OCI-M1 (cell line): ENCODE results near the gene GXYLT2.

ENCODE experiments used
- DNase-seq: peaks from one replicate; lab custom pipeline; 2025; lab: John Stamatoyannopoulos, UW

Gene GXYLT2

DNA sequence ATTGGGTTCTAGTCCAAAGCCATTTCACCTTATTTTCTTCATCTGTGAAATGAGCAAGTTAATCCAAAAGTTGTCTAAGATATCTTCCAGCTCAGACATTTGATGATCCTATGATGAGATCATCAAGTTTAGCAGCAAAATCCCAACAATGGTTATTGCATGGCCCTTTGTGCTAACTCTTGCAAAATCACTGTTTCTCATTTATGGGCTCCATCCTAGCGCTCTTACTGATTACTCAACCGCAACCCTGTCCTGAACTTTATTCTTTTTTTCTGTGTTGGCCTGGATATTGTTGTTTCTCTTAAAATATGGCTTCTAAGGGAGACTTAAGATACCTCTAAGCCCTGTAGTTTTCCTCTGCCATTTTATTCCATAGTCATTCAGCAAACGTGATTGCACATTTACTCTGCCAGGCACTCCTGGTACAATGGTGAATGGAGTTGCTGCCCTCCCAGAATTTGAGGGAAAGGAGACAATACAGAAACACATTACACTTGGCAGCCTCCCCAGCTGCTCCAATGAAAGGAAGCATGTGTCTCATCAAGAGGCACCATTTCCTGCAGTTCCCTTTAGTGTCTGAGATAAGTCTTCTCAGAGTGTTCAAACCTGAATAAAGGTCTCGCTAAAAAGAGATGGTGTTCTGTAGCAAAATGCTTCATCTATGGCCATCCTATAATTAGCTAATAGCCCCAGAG is 4.4 kb downstream of the GXYLT2 start:
- DNase-seq, result no peak

DNA sequence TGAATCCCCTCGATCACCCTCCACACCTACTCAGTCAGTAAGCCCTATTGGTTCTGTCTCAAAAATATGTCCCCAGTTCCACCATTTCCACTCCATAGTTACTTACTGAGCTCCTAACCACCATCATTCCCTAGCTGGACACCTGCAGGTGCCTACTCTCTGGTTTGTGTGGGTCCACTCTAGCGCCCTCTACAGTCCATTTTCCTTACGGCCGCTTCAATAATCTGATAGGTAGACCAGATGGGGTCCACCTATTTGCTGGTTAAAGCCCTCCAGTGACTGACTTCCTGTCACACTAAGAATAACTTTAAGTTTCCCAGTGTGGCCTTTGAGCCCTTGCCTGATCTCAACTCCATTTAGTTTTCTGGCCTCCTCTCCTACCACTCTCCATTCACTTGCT is 5.0 kb downstream of the GXYLT2 start:
- peak; percentile 51 for DNase-seq

GRCh38 chr3:72894976-72895552 is 7.2 kb downstream of the GXYLT2 start:
- peak; percentile 28 for DNase-seq

DNA sequence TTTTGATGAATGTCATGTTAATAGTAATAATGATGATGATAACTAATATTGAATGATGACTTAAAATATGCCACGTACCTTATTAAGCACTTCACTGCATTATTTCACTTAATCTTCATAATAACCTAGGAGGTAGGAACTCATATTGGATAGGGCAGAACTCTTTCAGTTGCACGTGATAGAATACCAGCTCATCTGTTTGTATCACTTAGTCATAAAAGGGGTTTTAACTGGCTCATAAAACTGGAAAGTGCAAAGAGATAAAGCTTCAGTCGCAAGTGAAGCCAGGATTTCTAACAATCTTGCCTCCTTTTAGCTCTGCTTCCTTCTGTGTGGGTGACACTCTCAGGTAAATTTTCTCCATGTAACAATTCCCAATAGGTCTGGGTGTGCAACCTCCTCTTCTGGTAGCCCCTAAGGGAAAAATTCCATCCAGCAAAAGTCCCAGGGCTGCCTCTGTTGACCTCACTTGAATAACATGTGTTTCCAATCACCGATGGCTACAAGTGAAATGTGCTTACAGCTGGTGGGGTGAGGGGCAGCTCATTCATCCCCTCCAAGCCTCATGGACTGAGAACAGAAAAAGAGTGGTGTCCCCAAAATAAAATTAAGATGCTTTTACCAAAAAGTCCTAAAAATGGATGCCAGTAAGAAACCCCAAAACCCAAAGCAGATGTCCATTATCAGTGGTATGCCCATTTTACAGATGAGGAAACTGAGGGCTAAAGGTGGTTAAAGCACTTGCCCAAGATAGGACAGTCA is 9.3 kb downstream of the GXYLT2 start:
- DNase-seq, result no peak

DNA sequence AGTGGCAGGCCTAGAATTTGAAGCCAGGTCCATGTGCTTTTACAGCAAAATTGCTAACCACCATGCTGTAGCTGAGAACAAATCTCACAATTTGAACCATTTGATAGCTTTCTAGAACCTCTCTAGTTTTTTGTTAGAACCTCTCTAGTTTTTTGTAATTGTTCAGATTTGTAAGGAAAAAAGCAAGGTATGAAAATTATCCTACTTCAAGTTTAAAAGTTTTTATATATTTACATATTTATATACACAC is 9.8 kb downstream of the GXYLT2 start:
- no peak for DNase-seq

GRCh38 chr3:72899349-72899765 is 11.5 kb downstream of the GXYLT2 start:
- no peak for DNase-seq

DNA sequence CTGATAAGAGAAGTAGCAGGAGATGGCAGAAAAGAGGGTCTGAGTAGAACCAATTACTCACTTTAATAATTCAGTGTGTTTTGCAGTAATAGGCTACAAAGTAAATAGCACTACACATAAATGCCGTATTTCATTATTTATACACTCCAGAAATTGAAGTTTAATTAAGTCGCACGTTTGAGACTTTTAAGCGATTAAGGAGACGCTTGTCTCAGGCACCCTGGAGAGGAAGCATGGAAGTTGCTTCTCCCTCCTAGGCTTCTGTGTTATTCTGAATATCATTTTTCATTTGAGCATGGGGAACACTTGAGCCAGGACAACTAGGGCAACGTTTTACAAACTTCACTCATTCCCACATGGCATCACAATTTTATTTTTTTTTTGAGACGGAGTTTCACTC is 12.2 kb downstream of the GXYLT2 start:
- DNase-seq, result no peak

DNA sequence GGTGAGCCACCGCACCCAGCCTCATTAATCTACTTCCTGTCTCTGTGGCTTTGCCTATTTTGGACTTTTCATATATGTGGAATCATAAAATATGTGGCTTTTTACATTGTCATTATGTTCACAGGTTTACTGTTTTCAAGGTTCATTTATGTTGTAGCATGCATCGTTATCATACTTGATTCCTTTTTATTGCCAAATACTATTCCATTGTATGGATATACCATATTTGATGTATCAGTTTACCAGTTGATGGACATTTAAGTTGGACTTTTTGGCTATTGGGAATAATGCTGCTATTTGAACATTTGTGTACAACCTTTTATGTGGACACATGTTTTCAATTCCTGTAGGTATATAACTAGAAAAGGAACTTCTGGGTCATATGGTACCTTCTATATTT is 14.0 kb downstream of the GXYLT2 start:
- no peak for DNase-seq

GRCh38 chr3:72903004-72903403 is 15.2 kb downstream of the GXYLT2 start:
- no peak for DNase-seq

DNA sequence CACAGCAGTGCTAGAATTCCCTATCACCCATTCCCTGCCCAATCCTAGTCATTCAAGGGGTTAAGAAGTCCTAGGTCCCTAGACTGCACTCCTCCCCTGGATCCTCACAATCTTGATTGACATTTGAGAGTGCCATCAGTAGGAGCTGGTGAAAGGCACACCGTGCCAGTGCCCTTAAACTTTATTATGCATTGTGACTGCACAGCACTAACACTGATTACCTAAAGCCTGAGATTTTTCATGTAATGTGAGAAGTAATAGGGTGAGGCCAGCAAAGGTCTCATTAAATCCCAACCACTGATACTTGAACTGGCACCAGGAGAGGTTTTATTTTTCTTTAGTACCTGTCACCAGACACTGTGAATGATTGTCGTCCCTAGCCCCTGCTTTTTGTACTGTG is 16.3 kb downstream of the GXYLT2 start:
- no peak for DNase-seq

- DNase-seq, result no peak
These were observed 18.3 kb downstream of the GXYLT2 start for GRCh38 chr3:72906154-72906553.

GRCh38 chr3:72907131-72907711 is 19.4 kb downstream of the GXYLT2 start:
- DNase-seq, result no peak

- DNase-seq, result no peak
These were observed 20.1 kb downstream of the GXYLT2 start for GRCh38 chr3:72907731-72908620.

- no peak for DNase-seq
These were observed 21.7 kb downstream of the GXYLT2 start for GRCh38 chr3:72909591-72909990.

- no peak for DNase-seq
These were observed 24.7 kb downstream of the GXYLT2 start for GRCh38 chr3:72912532-72912931.

DNA sequence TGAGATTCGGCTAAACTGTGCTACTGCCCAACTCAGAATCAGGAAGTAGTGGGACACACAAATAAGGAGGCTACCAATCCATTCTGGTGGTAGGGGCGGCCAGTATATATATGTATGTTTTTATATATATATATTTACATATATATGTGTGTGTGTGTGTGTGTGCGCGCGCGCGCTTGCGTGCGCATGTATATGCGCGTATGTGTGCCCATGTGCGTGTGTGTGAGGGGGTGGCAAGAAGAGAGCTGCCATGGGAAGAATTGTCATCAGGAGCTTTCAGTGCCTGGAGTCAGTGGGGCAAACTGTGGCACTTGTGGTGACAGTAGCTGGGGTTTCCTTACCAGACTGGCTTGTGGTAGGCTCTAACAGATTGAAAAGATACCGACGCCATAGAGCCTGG is 26.5 kb downstream of the GXYLT2 start:
- no peak for DNase-seq

GRCh38 chr3:72916250-72916649 is 28.4 kb downstream of the GXYLT2 start:
- DNase-seq, result no peak

DNA sequence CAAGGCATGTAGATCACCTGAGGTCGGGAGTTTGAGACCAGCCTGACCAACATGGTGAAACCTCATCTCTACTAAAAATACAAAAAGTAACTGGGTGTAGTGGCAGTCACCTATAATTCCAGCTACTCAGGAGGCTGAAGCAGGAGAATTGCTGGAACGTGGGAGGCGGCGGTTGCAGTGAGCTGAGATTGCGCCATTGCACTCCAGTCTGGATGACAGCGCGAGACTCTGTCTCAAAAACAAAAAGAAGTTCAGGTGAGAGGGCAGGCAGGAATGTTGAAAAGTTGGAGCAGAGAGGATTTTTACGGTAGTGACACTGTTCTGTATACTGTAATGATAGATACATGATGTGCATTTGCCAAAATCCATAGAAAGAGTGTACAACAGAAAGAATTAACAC is 31.7 kb downstream of the GXYLT2 start:
- DNase-seq, result no peak

- DNase-seq, result peak; percentile 28
These were observed 36.2 kb downstream of the GXYLT2 start for GRCh38 chr3:72924055-72924454.

DNA sequence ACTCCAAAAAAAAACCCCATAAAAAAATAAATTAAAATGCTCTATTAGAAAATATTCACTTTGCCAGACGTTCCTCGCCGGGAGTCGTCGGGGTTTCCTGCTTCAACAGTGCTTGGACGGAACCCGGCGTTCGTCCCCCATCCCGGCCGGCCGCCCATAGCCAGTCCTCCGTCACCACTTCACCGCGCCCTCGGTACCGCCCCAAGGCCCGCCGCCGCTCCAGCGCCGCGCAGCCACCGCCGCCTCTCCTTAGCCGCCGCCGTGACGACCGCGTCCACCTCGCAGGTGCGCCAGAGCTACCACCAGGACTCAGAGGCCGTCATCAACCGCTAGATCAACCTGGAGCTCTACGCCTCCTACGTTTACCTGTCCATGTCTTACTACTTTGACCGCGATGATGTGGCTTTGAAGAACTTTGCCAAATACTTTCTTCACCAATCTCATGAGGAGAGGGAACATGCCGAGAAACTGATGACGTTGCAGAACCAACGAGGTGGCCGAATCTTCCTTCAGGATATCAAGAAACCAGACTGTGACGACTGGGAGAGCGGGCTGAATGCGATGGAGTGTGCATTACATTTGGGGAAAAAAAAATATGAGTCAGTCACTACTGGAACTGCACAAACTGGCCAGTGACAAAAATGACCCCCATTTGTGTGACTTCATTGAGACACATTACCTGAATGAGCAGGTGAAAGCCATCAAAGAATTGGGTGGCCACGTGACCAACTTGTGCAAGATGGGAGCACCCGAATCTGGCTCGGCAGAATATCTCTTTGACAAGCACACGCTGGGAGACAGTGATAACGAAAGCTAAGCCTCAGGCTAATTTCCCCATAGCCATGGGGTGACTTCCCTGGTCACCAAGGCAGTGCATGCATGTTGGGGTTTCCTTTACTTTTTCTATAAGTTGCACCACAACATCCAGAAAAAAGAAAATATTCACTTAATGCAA is 41.2 kb downstream of the GXYLT2 start:
- peak; percentile 29 for DNase-seq

DNA sequence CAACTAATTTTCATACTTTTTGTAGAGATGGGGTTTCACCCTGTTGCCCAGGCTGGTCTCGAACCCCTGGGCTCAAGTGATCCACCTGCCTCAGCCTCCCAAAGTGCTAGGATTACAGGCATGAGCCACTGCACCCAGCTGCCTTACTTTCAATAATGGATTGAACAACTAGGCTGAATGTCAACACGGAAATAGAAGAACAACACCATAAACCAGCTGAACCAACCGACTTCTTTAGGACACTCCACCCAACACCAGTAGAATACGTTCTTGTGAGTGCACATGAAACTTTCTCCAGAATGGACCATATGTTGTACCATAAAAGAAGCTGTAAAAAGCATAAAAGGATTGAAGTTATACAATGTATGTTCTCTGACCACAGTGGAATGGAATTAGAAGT is 42.9 kb downstream of the GXYLT2 start:
- no peak for DNase-seq
